Gastrocnemius medialis (tissue), 4 donors: ENCODE measurements around the gene BICRAL. TPM values are rescaled to one million over a fixed set of nuclear protein-coding genes. Genes with fewer than 3 reads are reported as not detected.

Experiments
- ATAC-seq, 2 donors: fragments of 150-250 bp; one replicate each; pipeline ENCODE4 v1.9.1; 2016
- DNase-seq, 2 donors: peaks; one replicate each; pipeline ENCODE4 v3.0.0-alpha.2; 2019
- H3K27ac ChIP-seq, 4 donors: fragments of 200-600 bp; sonication (generic); 1 replicate in 1 of 4; 2 replicates in 3 of 4; pipeline ENCODE4 v1.5.1; 2016 to 2018; ENCODE audit warnings: mild to moderate bottlenecking in 2 of 4, moderate library complexity in 1 of 4
- H3K27me3 ChIP-seq, 3 donors: fragments of 200-600 bp; sonication (generic) in 2 of 3; 1 replicate in 1 of 3; 2 replicates in 2 of 3; pipeline versions ENCODE4 v1.5.1 to v1.6.0; 2016 to 2019; ENCODE audit warnings: mild to moderate bottlenecking in 1 of 3, moderate library complexity in 1 of 3
- H3K36me3 ChIP-seq, 2 donors: fragments of 200-600 bp; sonication (generic) in 1 of 2; one replicate each; pipeline ENCODE4 v1.5.1; 2017 to 2018
- H3K4me1 ChIP-seq, 2 donors: fragments of 200-600 bp; sonication (generic) in 1 of 2; one replicate each; pipeline ENCODE4 v1.5.1; 2016 to 2017; ENCODE audit warnings: mild to moderate bottlenecking in 2 of 2
- H3K4me3 ChIP-seq, 4 donors: fragments of 200-600 bp; sonication (generic) in 3 of 4; 1 replicate in 1 of 4; 2 replicates in 3 of 4; pipeline ENCODE4 v1.5.1; 2016 to 2019; ENCODE audit warnings: mild to moderate bottlenecking in 2 of 4
- H3K9me3 ChIP-seq, 3 donors: fragments of 200-600 bp; sonication (generic) in 2 of 3; 1 replicate in 1 of 3; 2 replicates in 2 of 3; pipeline ENCODE4 v1.5.1; 2016 to 2019
- CTCF ChIP-seq, 5 experiments: fragments of 450-650 bp in 3 of 5; fragments of 200-600 bp in 2 of 5; sonication (generic) in 2 of 5; IDR thresholded peaks in 4 of 5; conservative IDR thresholded peaks in 1 of 5; 1 replicate in 4 of 5; 2 replicates in 1 of 5; pipeline ENCODE4 v1.5.1; 2016 to 2019; ENCODE audit warnings: antibody characterized with exemption in 5 of 5, mild to moderate bottlenecking in 3 of 5, moderate library complexity in 3 of 5
- POLR2A ChIP-seq, 2 donors: fragments of 450-650 bp; IDR thresholded peaks; one replicate each; pipeline ENCODE4 v1.6.1; 2017; ENCODE audit warnings: antibody characterized with exemption in 2 of 2, mild to moderate bottlenecking in 2 of 2, moderate library complexity in 2 of 2
- in situ Hi-C, 4 donors: fragments of 200-750 bp; cut with MboI; loops; one replicate each; pipeline versions ENCODE4 v1.15.0 to v1.8.0; 2017; ENCODE audit warnings: low sequenced_read_pairs in 4 of 4
- intact Hi-C: fragments of 100-400 bp; cut with DNase I; formaldehyde crosslinking; loops from one replicate; pipeline ENCODE4 v1.15.1; 2023; ENCODE audit warnings: low total_unique reads
- total RNA-seq, 4 donors: library from RNA; depleted of rRNA; stranded (reverse); fragments of >200 nt; gene quantifications; one replicate each; pipeline versions ENCODE4 v1.1.0 to v1.2.3, GENCODE V29; 2016

Gene BICRAL
- total RNA-seq, 4 donors from 2014 or later, result 7.9 to 10.2 (median 9.7) TPM

- Histone ChIP-seq H3K27me3 (no peaks in the 10 kb centered on the region), H3K4me3 (no peak overlapping the region), H3K4me1 (no peaks in the 10 kb centered on the region), H3K36me3 (peaks cover 0 to 87% of the 10 kb centered on the region in 2 donors), H3K9me3 (no peaks in the 10 kb centered on the region), H3K27ac (no peak overlapping the region)
- intact Hi-C loops, result no loop called here
- DNase-seq (no peak), ATAC-seq (no peak)
- TF ChIP-seq CTCF (IDR thresholded peaks at IDR 0.05 in 4 of 5, conservative IDR thresholded peaks at IDR 0.05 in 1 of 5) (no peak), POLR2A (IDR thresholded peaks at IDR 0.05) (no peak)
- in situ Hi-C loops, result loop anchor here in 1 of 4 donors (25.0 kb wide), 1 partner anchor 123 kb away; the partner anchor contains the start of gene TBCC
Measured at GRCh38 chr6:42860481-42860880, 78.6 kb downstream of the BICRAL start.

- in situ Hi-C loops (loop anchor here in 1 of 4 donors (25.0 kb wide), 1 partner anchor 127 kb away; the partner anchor contains the start of gene TBCC), intact Hi-C loops (no loop called here)
- Histone ChIP-seq H3K27me3 (no peaks in the 10 kb centered on the region), H3K9me3 (no peaks in the 10 kb centered on the region), H3K36me3 (peaks cover 0 to 81% of the 10 kb centered on the region in 2 donors), H3K4me1 (no peaks in the 10 kb centered on the region), H3K27ac (no peak overlapping the region), H3K4me3 (no peak overlapping the region)
- DNase-seq, result no peak
- ATAC-seq, result peak in 1 of 2 donors; percentile 21
- TF ChIP-seq POLR2A (IDR thresholded peaks at IDR 0.05), result no peak
- no peak for TF ChIP-seq CTCF (IDR thresholded peaks at IDR 0.05 in 4 of 5, conservative IDR thresholded peaks at IDR 0.05 in 1 of 5)
Measured at GRCh38 chr6:42864602-42865001, 82.8 kb downstream of the BICRAL start.

- no peaks in the 10 kb centered on the region for H3K9me3 ChIP-seq
- in situ Hi-C loops, result loop anchor here in 2 of 4 donors (10.0 to 25.0 kb wide), 2 partner anchors 133 to 136 kb away; partner anchors contain the start of gene TBCC (in 1 of the 2)
Measured at GRCh38 chr6:42870145-42870936, 88.5 kb downstream of the BICRAL start.

GRCh38 chr6:42871711-42872110, 89.9 kb downstream of the BICRAL start:
- intact Hi-C loops, result no loop called here
- in situ Hi-C loops, result loop anchor here in 2 of 4 donors (10.0 to 25.0 kb wide), 2 partner anchors 134 to 137 kb away; partner anchors contain the start of gene TBCC (in 1 of the 2)
- H3K27ac ChIP-seq, result no peak overlapping the region

More at GRCh38 chr6:42870145-42870936, 88.5 kb downstream of the BICRAL start:
- no peak overlapping the region for H3K27ac ChIP-seq
- peaks cover 0 to 24% of the 10 kb centered on the region in 2 donors for H3K36me3 ChIP-seq
- TF ChIP-seq POLR2A (IDR thresholded peaks at IDR 0.05), result no peak
- no peak for TF ChIP-seq CTCF (IDR thresholded peaks at IDR 0.05 in 4 of 5, conservative IDR thresholded peaks at IDR 0.05 in 1 of 5)
- no peaks in the 10 kb centered on the region for H3K27me3 ChIP-seq
- no peaks in the 10 kb centered on the region for H3K4me1 ChIP-seq
- ATAC-seq, result no peak
- DNase-seq, result no peak
- intact Hi-C loops, result no loop called here
- no peak overlapping the region for H3K4me3 ChIP-seq

More at GRCh38 chr6:42871711-42872110, 89.9 kb downstream of the BICRAL start:
- ATAC-seq (no peak), DNase-seq (no peak)
- Histone ChIP-seq H3K9me3 (no peaks in the 10 kb centered on the region), H3K4me1 (no peaks in the 10 kb centered on the region), H3K4me3 (no peak overlapping the region), H3K27me3 (no peaks in the 10 kb centered on the region), H3K36me3 (peaks cover 0 to 10% of the 10 kb centered on the region in 2 donors)
- no peak for TF ChIP-seq POLR2A (IDR thresholded peaks at IDR 0.05)
- TF ChIP-seq CTCF (IDR thresholded peaks at IDR 0.05 in 4 of 5, conservative IDR thresholded peaks at IDR 0.05 in 1 of 5), result no peak
